Testis (tissue), 3 donors: ENCODE data around the gene COL23A1. TPM values are rescaled to one million over a fixed set of nuclear protein-coding genes. Genes with fewer than 3 reads are reported as not detected.

Experiments
- DNase-seq: peaks from one replicate; pipeline ENCODE4 v3.0.0-alpha.2; 2019
- H3K27ac ChIP-seq, 2 donors: fragments of 200-600 bp; sonication (generic); one replicate each; pipeline ENCODE4 v1.5.1; 2019
- H3K27me3 ChIP-seq: fragments of 200-600 bp; sonication (generic); one replicate; pipeline ENCODE4 v1.5.1; 2019
- H3K36me3 ChIP-seq: fragments of 200-600 bp; sonication (generic); one replicate; pipeline ENCODE4 v1.5.1; 2017; ENCODE audit warnings: low read depth; ENCODE audit errors: missing control alignments
- H3K4me1 ChIP-seq: fragments of 200-600 bp; sonication (generic); one replicate; pipeline ENCODE4 v1.5.1; 2019
- H3K4me3 ChIP-seq, 2 donors: fragments of 200-600 bp; sonication (generic); one replicate each; pipeline ENCODE4 v1.5.1; 2017 to 2019
- H3K9me3 ChIP-seq: fragments of 200-600 bp; sonication (generic); one replicate; pipeline ENCODE4 v1.5.1; 2017
- POLR2A ChIP-seq: fragments of 450-650 bp; IDR thresholded peaks from one replicate; pipeline ENCODE4 v1.6.1; 2017; ENCODE audit warnings: antibody characterized with exemption, mild to moderate bottlenecking, moderate library complexity
- WGBS, 2 donors: methylation state at CpG; one replicate each; pipeline ENCODE4 v1.1.5; 2018; 5-methylcytosine and 5-hydroxymethylcytosine counted together
- intact Hi-C: fragments of 100-400 bp; cut with DNase I; formaldehyde crosslinking; loops from one replicate; pipeline ENCODE4 v1.15.1; 2023; ENCODE audit warnings: low total_unique reads
- polyA plus RNA-seq: library from polyadenylated mRNA; stranded (reverse); fragments of 350-450 nt; fragmentation: Illumina TruSeq; extraction: RNeasy Lipid Tissue Mini Kit (QIAGEN cat#74804); gene quantifications from one replicate; pipeline ENCODE4 v1.2.3, GENCODE V29; 2014; ENCODE audit warnings: low read depth, low replicate concordance; ENCODE audit not compliant: insufficient read depth
- total RNA-seq, 2 donors: library from RNA; depleted of rRNA; stranded (reverse); fragments of >200 nt; gene quantifications; one replicate each; pipeline ENCODE4 v1.2.3, GENCODE V29; 2016
- TF ChIP-seq, protein P1 (sequence below), 3 experiments: fragments of 450-650 bp in 2 of 3; fragments of 200-600 bp in 1 of 3; sonication (generic) in 1 of 3; IDR thresholded peaks; one replicate each; pipeline ENCODE4 v1.5.1; 2016 to 2019; ENCODE audit warnings: antibody characterized with exemption in 3 of 3, mild to moderate bottlenecking in 2 of 3, moderate library complexity in 1 of 3

COL23A1 gene
- total and polyA plus RNA-seq, 3 donors from 2014 or later = 4.3 to 5.5 (median 5.0) TPM

DNA sequence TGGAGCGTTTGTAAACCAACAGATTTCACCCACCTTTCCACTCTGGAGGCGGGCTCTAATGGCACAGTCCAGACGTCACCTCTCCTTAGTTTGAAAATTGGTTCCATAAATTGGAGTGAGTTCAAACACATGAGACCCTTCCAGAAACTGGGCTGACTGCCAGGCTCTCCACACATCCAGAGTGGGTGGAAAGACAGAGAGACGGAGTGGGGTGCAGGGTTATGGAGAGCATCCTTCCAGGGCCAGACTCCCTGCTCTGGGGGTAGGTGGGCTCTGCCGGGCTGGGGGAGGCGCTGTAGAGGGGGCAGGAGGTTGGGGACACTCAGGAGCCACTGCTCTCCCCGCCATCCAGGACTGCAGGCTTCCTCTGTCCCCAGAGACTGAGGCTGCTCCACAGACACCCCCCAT lies 252.9 kb downstream of the COL23A1 start:
- Histone ChIP-seq H3K27me3 (no peaks in the 10 kb centered on the region), H3K27ac (no peak overlapping the region), H3K36me3 (no peaks in the 10 kb centered on the region), H3K4me3 (no peak overlapping the region), H3K4me1 (peaks cover 8% of the 10 kb centered on the region), H3K9me3 (no peaks in the 10 kb centered on the region)
- intact Hi-C loops = no loop called here
- 47 to 58% methylated on average over 4 to 7 of the region's 7 CpGs for WGBS, 2 donors
- TF ChIP-seq, protein P1, sequence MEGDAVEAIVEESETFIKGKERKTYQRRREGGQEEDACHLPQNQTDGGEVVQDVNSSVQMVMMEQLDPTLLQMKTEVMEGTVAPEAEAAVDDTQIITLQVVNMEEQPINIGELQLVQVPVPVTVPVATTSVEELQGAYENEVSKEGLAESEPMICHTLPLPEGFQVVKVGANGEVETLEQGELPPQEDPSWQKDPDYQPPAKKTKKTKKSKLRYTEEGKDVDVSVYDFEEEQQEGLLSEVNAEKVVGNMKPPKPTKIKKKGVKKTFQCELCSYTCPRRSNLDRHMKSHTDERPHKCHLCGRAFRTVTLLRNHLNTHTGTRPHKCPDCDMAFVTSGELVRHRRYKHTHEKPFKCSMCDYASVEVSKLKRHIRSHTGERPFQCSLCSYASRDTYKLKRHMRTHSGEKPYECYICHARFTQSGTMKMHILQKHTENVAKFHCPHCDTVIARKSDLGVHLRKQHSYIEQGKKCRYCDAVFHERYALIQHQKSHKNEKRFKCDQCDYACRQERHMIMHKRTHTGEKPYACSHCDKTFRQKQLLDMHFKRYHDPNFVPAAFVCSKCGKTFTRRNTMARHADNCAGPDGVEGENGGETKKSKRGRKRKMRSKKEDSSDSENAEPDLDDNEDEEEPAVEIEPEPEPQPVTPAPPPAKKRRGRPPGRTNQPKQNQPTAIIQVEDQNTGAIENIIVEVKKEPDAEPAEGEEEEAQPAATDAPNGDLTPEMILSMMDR (IDR thresholded peaks at IDR 0.05) = no peak
- TF ChIP-seq POLR2A = no peak
- DNase-seq = no peak

DNA sequence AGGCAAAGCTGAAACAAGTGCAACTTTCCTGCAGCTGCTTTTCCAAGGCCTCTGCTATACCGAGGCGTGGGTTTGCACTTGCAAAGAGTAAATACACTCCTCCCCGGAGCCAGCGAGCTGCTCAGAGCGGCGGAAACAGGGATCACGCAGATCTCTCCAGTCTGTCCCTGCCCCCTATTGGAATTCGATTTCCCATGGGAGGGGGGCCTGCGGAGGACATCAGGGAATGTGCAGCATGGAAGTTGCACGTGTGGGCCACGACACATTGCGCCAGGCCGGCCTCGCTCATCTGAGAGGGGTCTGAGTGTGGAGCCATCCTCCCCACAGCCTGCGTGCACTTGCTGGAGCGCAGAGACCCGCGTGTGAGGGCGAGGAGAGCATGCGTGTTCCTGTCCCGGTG lies 253.3 kb downstream of the COL23A1 start:
- Histone ChIP-seq H3K36me3 (no peaks in the 10 kb centered on the region), H3K27ac (no peak overlapping the region), H3K4me1 (peaks cover 13% of the 10 kb centered on the region), H3K27me3 (no peaks in the 10 kb centered on the region), H3K9me3 (no peaks in the 10 kb centered on the region), H3K4me3 (no peak overlapping the region)
- WGBS, 2 donors = 50 to 53% methylated on average over 19 to 21 of the region's 21 CpGs
- intact Hi-C loops = no loop called here
- TF ChIP-seq, protein P1 (IDR thresholded peaks at IDR 0.05) = no peak
- TF ChIP-seq POLR2A = no peak
- DNase-seq = no peak

DNA sequence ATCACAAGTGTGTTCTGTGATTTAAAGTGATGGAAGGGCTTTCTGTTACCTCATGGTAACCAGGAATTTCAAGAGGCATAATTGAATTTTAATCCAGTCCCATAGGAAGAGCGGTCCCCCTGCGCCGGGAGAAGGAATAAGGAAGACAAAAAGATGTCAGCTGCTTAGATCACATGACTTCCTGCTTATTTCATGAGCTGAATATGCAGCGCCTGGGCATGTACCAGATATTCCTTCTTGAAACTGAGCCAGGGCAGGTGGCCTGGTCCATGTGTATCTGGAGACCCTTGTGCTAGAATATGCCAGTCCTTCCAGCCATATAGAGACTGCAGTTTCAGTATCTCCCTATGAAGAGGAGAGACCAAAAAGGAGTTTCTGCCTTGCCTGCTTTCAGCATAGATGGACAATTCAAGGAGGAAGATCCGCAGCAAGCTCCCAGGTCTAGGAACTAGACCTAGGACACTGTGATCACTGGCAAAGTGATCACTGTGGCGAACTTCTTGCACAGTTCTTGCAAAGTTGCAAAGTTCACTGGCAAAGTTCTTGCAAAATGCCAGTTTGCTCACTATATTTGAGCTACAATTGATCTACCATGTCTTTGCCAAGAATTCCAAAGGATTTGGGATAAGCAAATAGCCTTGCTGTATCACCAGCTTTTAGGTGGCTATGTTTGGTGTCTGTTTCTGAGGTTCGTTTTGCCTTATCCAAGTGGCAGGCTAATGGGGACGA lies 254.7 kb downstream of the COL23A1 start:
- H3K4me1 ChIP-seq = peaks cover 25% of the 10 kb centered on the region
- H3K27ac ChIP-seq = no peak overlapping the region
- 70 to 83% methylated on average over 8 of the region's 8 CpGs for WGBS, 2 donors
- H3K36me3 ChIP-seq = no peaks in the 10 kb centered on the region
- H3K27me3 ChIP-seq = no peaks in the 10 kb centered on the region
- intact Hi-C loops = no loop called here
- no peak overlapping the region for H3K4me3 ChIP-seq
- no peaks in the 10 kb centered on the region for H3K9me3 ChIP-seq
- DNase-seq = no peak
- no peak for TF ChIP-seq POLR2A
- TF ChIP-seq, protein P1 (IDR thresholded peaks at IDR 0.05) = no peak

DNA sequence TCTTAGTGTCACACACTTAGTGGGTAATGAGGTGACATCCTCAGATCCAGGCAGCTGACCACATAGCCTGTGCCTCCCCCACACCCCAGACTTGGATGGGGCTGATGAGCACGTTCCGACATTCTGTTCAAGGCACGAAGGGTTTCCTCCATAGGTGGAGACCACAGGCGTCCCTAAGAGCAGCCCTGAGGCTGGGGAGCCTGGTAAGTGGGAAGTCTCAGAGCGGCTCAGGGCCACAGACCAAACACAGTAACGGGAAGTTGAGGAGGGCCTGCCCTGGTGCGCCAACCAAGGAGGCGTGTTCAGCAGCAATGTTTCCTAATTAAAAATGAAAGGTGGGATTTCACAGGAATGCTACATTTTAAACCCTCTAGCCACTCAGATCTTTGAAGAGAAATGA lies 255.3 kb downstream of the COL23A1 start:
- H3K27ac ChIP-seq = no peak overlapping the region
- H3K4me1 ChIP-seq = peaks cover 25% of the 10 kb centered on the region
- TF ChIP-seq, protein P1 (IDR thresholded peaks at IDR 0.05) = no peak
- no peak for DNase-seq
- WGBS, 2 donors = 92 to 96% methylated on average over 6 to 8 of the region's 8 CpGs
- H3K9me3 ChIP-seq = no peaks in the 10 kb centered on the region
- H3K4me3 ChIP-seq = no peak overlapping the region
- H3K36me3 ChIP-seq = no peaks in the 10 kb centered on the region
- intact Hi-C loops = no loop called here
- no peaks in the 10 kb centered on the region for H3K27me3 ChIP-seq
